Erythroblast (primary cell): ENCODE results near the gene DNAH17.

ENCODE experiments used
- DNase-seq, 2 experiments: peaks; one replicate each; lab custom pipeline; 2025; lab: John Stamatoyannopoulos, UW
- GATA1 ChIP-seq: IDR thresholded peaks from 2 replicates; pipeline ENCODE4 v1.6.1; 2011; ENCODE audit warnings: low read depth, mild to moderate bottlenecking, control low read depth, low read length, moderate library complexity
- POLR2A ChIP-seq: IDR thresholded peaks from 2 replicates; pipeline ENCODE4 v1.6.1; 2011; ENCODE audit warnings: mild to moderate bottlenecking, low read length

Gene DNAH17

GRCh38 chr17:78575340-78575739 lies 1.9 kb downstream of the DNAH17 start:
- DNase-seq = no peak
- no peak for TF ChIP-seq POLR2A
- no peak for TF ChIP-seq GATA1

DNA sequence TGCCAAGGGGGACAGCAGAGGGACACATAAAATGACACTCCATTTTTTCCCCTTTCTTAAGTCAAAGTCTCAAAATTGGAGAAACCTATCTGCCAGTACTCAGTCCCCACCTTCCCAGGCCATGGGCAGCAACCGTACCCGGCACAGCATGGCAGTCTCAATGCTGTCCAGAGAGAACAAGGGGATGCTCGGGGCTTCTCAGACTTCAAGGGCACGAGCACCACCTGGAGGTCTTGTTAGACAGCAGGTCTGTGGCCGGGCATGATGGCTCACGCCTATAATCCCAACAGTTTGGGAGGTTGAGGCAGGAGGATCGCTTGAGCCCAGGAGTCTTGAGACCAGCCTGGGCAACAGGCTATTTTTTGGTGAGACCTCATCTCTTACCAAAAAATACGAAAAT lies 3.2 kb downstream of the DNAH17 start:
- DNase-seq = no peak
- TF ChIP-seq POLR2A (no peak), GATA1 (no peak)

- DNase-seq = no peak
- TF ChIP-seq POLR2A = no peak
- no peak for TF ChIP-seq GATA1
Measured at GRCh38 chr17:78572239-78573205, 4.7 kb downstream of the DNAH17 start.

DNA sequence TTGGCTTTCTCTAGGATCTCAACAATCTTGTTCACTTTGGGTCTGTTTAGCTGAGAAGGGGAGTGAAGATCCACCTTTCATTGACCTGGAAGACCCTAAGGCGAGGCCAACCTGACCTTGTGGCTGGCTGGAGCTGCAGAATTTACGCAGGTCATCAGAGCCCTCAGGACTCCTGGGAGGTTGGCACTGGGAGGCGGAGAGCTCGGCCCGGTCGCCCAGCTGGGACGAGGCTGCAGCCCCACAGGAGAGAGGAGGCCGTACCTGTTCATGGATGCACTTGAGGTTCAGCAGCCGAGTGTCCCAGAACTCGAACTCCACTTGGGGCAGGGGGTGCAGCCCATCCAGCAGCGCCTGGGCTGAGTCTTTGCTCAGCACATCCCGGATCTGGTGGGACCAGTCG lies 5.9 kb downstream of the DNAH17 start:
- DNase-seq = no peak
- TF ChIP-seq GATA1 = no peak
- no peak for TF ChIP-seq POLR2A

GRCh38 chr17:78568494-78569115 lies 8.6 kb downstream of the DNAH17 start:
- DNase-seq = no peak

DNA sequence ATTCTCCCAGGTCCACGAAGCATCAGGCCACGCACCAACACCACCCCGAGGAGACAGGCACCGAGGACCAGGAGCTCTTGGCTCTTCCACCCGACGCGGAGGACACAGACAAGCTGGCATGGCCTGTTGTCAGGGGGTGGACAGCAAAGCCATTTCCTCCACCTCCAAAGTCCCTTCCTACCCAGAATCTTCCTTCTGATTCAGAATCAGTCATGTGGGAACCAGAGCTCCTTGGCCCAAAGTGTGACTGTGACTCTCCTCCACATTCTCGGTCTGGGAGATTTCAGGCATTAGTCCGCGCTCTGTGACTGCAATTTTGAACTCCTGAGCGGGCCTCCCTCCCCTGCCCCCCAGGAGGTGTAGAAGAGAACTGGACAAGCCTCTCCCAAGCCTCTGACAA lies 9.2 kb downstream of the DNAH17 start:
- no peak for DNase-seq
- TF ChIP-seq POLR2A = no peak
- TF ChIP-seq GATA1 = no peak

More at GRCh38 chr17:78568494-78569115, 8.6 kb downstream of the DNAH17 start:
- no peak for TF ChIP-seq GATA1
- no peak for TF ChIP-seq POLR2A

- no peak for DNase-seq
- TF ChIP-seq GATA1 (no peak), POLR2A (no peak)
Measured at GRCh38 chr17:78566947-78567346, 10.2 kb downstream of the DNAH17 start.

DNA sequence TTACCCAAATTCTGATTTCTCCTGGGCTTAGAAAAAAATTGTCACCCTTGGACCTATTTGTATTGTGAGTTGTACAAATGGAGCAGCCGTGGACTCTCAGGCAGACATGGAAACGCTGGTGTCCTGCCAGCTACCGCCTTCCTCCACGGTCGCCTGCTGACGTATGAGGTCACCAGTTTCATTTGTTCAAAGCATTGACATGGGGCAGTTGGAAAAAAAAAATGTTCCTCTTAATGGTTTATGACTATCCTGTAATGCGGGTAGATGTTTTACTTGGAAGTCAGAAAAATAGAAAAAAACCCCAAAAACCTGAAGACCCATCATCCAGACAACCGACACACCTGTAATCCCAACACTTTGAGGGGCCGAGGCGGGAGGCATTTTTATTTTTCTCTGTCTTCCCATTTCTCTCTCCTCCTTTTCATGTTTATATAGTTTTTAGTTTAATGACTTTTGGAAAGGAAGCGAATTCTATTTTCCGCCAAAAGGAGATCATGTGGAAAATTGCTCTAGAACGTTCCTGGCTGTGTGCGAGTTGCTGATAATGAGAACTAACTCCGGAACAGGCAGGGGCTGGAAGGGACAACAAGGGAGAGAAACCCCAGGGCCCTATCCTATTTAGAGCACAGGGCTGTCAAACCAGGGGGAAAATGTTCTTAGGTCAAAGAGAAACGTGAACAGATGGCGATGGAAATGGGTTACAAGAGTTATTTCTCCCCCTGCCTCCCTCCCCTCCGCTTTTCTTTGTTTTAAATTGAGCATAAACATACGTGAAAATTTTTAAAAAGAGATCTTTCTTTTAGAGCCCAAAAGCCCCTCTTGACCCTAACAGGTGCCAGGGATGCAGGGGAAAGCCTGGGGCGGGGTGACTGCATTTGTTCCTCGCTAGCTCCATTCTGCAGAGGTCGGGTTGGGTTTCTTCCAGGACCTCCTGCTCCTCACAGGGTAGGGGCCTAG lies 13.7 kb downstream of the DNAH17 start:
- DNase-seq = no peak
- no peak for TF ChIP-seq POLR2A
- no peak for TF ChIP-seq GATA1

GRCh38 chr17:78562734-78563133 lies 14.5 kb downstream of the DNAH17 start:
- no peak for DNase-seq
- TF ChIP-seq POLR2A (no peak), GATA1 (no peak)

DNA sequence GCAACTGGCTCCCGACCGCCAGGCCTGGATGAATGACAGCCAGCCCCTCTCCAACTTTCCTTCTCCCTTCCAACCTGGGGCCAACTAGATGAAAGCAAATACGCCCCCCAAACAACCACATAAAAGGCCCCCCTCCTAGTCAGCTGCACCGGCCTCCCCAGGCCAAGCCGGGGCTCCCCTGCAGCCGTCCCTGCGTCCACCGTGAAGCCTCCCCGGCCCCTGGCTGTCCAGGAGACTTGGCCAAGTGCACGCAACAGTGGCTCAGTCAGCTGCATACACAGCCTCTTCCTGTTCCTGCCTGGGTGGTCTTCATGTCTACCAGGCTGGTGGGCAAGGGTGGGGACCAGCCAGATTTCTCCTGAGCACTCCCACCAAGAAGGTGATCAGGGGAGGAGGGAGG lies 16.0 kb downstream of the DNAH17 start:
- TF ChIP-seq POLR2A (no peak), GATA1 (no peak)
- DNase-seq = no peak

GRCh38 chr17:78560731-78561130 lies 16.5 kb downstream of the DNAH17 start:
- DNase-seq = no peak
- TF ChIP-seq POLR2A (no peak), GATA1 (no peak)

DNA sequence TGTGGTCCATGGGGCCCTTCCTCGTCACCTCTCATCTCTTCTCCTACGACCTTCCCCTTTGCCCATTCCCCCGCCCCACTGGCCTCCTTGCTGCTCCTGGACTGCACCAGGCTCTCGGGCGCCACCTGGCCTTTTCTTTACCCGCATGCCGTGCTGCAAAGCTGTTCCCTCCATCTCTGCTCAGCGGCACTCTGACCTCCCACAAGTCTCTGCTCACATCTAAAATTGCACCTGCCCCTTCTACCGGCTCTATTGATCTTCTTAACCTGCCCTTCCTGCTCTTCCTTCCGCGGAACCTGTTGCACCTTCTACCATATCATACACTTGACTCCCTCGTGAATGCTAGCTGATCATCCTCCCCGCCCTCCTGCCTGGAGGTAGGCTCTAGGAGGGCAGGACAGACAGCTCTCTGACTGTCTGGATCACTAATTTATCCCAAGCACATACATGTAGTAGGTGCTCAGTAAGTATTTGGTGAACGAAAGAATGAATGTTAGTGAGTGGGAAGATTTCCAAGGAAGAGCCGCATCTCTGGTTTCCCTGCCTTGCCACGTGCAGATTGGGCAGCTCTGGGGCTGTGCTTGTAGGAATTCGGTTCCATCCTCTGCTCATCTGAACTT lies 17.3 kb downstream of the DNAH17 start:
- no peak for TF ChIP-seq POLR2A
- TF ChIP-seq GATA1 = no peak
- no peak for DNase-seq

- DNase-seq = no peak
- TF ChIP-seq POLR2A = no peak
- TF ChIP-seq GATA1 = no peak
Measured at GRCh38 chr17:78558989-78559388, 18.2 kb downstream of the DNAH17 start.
